GM18867 (cell line): ENCODE results near the gene MBOAT1.
A peak's percentile ranks its signal among the peaks of the same experiment; 100 is the strongest.

Source experiments
- ATAC-seq: cut with Tn5 transposase; IDR thresholded peaks from one replicate; pipeline ENCODE4 v1.9.1; 2021; ENCODE audit warnings: mild to moderate bottlenecking, moderate library complexity; ENCODE audit not compliant: unreplicated experiment

Gene MBOAT1

DNA sequence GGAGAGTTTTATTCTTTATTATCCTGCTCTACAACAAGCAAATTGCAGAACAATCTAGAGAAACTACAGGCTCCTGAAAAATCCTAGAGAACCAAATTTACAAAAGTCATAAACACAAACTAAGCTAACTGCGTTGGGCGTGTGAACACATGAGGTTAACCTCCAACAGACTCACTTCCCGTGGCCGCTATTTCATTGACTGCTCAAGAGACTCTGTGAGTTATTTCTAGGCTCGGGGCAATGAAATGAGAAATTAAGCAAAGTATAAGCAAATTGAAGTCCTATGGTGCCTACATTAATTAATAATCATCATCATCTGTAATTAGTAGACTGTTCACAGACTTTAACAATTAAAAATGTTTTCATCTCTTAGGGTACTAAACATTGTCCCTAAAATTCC, 100.0 kb downstream of the MBOAT1 start:
- no peak for ATAC-seq

DNA sequence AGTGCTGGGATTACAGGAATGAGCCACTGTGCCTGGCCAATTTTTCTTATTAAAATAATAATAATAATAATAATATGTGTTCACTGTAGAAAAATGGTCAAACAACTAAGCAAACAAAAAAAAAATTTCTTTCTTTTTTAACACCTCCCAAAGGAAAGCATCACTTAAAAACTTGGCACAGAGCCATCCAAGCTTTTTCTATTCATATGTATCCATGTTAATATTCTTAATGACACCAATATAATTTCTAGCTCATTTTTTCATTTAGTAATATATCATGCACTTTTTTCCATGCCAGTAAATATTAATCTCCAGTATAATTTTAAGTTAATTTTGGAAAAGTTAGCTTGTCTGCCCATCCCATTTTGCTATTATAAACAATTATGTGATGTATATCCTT, 101.8 kb downstream of the MBOAT1 start:
- ATAC-seq = no peak

DNA sequence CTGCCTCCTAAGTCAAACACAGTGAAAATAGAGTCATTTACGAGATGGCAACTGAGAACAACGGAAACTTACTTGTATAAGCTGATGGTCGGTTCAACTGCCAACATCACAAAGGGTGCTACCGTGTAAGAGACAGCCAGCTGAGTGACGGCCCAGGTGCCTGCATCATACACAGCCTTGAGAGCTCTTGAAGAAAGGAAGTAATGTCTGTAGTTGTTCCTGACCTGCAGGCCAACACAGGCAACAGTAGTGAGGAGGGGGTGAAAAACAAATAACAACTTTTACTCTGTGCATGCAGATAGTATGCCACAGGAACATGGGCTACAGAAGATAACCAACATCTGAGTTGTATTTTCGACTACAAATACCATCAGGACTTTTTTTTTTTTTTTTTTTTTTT, 102.7 kb downstream of the MBOAT1 start:
- ATAC-seq = no peak

DNA sequence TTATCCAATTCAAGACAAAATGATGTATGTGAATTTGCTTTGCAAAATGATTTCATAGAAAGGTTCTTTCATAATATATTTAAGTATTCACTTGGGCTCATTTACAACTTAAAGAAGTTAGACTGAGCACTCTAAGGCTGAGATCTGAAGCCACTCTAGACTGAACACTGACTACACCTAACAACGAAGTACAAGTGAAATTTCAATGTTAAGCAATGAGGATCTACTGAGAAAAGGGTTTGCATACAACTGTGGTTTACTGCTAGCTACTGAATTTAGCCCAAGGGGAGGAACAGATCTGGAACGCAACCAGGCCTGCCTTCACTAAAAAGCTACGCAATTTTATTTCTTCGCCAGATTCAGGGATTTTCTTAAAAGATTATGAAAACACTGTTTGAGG, 106.4 kb downstream of the MBOAT1 start:
- ATAC-seq = no peak

DNA sequence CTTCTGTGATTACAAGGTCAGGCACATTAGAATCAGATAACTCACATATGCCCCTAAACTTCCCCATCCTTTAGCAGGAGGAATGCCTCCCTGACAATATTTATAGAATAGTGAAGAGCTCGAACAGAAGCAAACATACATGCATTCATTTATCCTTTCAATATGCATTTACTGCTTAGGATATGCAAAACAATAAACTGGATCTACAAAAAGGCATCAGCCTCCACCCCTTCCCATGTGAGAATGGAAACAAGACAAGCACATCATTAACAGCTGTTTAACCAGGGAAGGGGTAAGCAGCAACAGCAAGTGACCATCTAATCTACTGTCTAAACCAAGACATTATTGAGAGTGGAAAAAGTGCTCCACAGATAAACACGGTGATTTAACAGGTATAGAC, 107.6 kb downstream of the MBOAT1 start:
- ATAC-seq = no peak

DNA sequence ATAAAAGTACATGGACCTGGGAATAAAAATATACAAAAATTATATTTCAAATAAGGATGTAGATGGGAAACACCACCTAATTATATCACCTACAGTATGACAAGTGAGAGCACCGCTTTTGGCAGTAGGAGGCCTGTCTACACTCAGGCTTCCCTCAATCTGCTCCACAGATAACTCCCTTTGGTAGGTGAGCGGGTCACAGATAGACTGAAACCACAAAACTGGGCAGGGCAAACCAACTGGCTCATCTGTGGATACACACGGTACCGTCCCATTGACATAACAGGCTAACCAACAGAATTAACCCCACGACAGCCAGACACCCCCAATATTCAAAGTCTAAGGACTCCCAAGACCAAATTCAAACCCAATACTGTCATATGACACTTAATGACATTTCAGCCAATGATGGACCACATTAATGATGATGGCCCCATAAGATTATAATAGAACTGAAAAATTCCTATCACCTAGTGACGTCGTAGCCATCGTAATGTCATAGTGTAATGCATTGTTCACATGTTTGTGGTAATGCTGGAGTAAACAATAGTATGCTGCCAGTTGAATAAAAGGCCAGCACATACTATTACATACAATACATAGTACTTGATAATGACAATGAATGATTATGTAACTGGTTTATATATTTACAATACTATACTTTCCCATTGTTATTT, 109.7 kb downstream of the MBOAT1 start:
- no peak for ATAC-seq

DNA sequence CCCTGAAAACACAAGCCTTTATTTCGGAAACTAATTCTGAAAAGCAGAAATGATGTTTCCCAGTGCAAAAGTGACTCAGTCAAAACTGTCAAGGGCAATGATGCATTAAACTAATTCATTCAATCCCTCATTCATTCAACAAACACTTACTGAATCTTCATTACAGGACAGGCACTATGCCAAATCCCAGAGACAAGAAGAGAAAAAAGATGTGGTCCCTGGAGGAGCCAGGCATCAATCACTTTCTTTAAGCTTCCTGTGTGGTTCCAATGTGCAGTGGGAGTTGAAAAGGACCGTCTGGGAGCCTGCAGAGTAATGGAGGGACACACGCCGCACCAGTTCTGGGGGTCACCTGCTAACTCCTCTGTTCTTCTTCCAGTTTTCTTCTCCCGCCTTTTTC, 113.1 kb downstream of the MBOAT1 start:
- ATAC-seq = no peak

DNA sequence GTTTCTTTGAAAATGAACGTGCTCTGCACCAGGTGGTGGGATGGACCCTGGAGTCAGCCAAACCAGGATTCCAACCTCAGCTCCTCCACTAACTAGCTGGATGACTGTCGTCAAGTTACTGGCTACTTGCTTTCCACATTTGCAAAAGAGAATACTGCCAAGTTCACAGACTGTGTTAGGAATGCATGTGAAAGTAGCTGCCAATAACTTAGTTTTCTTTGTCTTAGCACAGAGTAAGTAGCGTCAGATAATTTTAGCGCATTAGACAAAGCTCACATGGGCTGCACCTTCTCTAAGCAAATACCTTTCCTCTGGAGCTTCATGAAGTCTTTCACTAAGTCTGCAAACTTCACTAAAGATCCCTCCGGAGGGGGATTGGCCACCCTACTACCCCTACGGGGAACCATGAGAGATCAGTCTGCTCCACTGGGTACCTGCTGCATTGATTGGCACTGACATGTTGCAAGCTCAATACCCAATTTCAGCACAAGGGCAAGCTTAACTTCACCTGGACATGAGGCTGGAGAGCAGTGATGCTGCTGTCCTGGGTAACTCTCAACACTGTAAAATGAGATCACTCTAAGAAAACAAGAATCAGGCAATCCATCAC, 113.9 kb downstream of the MBOAT1 start:
- no peak for ATAC-seq

DNA sequence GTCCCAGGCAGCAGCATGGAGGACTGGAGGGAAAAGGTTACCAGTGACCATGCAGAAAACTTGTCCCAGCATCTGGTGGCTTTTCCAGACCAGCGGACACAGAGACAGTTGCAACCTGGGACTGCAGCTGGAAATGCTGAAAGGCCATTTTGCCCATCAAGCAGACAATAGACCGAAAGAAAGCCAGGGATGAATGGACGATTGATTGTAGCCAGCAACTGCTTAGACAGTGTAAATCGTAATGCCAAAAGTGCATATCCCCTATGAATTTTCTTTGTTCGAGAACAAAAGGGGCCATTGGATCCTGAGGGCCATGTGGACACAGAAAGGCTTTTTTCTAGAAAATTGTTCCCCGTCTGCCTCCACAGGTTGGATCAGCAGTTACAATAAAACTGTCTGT, 115.7 kb downstream of the MBOAT1 start:
- ATAC-seq = no peak

DNA sequence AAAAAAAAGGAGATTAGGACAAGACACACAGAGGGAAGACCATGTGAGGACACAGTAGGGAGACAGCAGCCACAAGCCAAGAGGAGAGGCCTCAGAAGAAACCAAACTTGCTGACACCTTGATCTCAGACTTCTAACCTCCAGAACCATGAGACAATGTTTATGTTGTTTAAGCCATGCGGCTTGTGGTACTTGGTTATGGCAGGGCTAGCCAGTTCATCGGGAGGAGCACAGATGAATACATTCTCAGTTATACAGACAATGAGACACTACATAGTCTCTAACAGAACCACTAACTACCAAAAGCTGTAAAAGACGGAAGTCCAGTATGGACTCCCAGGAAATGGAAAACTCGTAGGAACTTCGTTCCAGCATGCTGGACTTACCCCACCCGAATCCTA, 116.8 kb downstream of the MBOAT1 start:
- ATAC-seq = no peak

DNA sequence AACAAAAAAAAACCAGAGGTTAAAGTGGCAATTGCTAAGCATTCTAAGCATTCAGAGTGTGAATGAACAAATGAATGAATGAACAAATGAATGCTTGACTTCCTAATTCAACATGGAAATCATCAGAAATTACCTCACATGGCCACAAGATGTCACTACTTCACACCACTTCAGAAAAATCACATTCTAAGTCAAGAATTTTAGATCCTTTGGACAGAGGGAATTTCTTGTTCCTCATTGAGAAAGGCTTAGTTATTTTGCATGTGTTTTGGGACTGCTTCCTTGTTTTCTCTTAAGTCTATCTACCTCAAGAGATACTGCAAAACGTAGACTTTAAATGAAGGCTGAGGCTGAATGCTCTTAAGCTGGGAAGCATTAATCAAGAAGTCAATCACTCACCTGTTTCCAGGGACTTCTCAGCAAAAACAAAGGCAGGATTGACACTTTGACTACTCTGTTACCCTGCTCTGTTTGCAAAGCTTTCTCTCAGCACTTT, 120.2 kb downstream of the MBOAT1 start:
- peak; percentile 69 for ATAC-seq

DNA sequence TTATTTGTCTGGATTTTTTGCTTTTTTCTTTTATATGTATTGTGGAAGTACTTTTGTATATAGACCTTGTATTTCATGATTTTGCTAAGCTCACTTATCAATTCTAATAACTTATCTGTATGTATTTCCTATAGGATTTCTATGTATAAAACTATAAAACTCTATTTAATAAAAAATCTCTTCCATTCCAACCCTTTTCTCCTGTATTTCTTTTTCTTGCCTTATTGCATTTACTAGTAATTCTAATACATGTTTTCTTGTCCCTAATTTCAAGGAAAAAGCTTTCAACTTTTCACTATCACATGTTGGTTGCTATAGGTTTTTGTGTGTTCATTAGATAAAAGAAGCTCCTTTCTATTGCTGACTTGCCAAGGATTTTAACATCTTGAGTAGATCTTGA, 125.3 kb downstream of the MBOAT1 start:
- no peak for ATAC-seq

DNA sequence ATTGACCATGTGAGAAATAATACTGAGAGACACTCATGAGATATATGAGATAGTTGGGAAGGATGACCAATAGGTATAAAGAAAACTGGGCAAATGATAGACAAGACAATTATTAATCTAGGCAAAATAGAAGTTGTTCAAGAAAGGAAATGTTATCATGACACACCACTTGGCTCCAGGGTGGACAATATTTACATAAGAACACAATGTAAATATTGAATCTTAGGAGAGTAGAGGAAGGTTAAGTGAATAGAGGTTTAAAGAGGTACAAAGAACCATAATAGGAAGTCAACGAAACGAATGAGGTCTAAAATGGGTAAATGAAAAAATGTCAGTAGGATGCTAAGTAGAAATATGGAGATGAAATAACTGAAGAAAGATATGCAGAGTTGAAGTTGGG, 126.5 kb downstream of the MBOAT1 start:
- no peak for ATAC-seq

DNA sequence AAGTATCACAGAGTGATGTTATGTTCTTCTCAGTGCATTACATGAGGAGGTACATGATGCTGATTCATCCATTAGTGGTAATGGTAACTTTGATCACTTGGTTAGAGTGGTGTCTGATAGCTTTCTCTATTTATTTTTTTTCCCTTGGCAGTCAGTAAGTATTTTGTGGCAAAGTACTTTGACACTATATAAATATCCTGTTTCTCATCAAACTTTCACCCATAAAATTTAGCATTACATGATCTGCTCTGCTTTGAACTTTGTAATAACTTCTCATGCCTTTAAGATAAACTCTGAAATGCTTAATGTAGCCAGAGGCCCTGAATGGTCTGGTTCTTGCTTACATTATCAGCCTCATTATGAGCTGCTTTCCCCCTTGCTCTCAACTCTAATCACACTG, 127.9 kb downstream of the MBOAT1 start:
- ATAC-seq = no peak

DNA sequence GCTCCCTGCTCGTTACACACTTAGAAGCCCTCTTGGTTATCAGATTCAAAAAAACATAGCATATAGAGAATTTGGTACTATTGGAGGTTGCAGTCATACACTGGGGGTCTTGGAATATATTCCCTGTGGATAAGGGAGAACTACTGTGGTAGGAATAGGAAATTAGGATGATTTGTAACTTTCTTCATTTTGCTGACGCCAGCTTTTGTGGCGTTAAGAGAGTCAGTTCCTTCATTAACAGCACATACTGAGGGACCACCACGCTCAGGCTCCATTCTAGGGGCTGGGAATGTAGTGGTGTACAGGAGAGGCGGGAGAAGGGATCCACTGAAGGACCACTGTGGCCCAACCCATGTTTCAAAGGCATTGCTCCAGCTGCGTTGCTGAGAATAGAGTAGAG, 140.3 kb downstream of the MBOAT1 start:
- ATAC-seq = no peak

DNA sequence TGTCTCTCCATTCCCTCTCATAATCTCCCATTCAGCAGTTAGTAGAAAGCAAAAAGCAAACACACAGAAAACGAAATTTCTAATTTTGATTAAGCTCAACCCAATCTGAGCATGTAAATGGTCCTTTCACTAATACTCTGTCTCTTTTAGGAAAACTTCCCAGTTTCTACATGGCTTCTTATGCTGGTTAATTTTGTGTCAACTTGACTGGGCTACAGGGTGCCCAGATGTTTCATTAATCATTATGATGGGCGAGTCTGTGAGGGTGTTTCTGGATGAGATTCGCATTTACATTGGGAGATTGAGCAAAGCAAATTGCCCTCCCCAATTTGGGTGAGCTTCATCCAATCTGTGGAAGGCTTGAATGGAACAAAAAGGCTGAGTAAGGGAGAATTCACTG, 142.2 kb downstream of the MBOAT1 start:
- ATAC-seq = no peak

DNA sequence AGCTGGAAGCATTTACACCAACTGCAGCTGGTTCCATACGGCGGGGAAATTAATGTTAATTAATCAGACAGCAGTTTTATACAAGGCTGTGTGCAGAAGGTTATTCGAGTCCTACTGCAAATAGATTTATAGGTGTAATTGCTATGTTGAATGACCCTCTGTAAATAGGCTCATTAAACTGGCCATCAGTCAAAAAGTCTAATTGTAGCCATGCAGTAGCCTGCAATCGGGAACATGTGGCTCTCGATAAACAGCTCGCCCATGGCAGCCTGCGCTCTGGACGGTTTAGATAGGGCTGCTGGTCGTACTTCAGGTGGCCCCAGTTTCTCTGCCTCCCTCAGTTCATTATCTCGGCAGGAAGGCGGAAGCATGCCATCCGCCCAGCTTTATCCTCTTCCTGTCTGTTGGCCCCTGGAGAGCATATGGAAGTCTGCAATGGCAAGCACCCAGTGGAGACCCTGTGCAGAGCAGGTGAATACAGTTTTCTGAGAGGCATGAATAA, 143.2 kb downstream of the MBOAT1 start:
- ATAC-seq = no peak

DNA sequence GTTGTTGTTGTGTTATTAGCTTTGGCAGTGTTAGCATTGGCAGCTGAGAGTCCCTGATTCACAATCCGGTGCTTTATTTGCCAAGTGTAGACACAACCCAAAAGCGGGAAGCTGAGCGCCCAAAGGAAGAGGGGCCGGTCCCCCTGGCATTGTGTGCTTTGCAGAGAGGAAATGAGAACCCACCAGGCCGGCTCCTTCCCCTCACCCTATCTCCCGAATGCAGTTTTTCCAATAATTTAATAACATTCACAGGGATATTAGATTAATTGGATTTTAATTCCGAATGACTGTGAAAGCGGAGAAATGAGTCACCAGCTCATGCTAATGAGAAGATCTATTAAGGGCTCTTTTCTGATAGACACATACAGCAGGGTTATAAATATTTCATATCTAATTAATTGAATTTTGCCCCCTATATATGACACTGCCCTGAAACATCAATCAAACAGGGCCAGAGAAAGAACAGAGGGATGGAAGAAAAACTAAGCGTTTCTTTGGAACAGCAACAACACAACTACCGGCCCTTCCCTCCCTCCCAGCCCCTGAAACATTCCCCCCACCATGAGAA, 143.8 kb downstream of the MBOAT1 start:
- no peak for ATAC-seq

DNA sequence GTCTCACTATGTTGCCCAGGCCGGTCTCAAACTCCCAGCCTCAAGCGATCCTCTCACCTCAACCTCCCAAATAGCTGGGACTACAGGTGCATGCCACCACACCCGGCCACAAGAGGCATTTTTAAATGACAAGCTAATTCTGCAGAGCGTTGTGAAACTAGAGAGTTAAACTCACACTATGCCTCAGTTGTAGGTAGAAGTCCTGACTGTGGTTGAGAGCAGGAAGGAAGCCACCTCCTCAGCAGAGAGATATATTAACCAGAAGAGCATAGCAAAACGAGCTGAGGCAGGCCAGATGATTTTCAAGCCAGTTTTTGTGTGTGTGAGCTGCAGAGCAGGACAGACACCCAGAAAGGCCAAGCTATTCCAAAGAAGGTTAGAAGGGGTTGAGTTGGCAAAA, 150.3 kb downstream of the MBOAT1 start:
- ATAC-seq = peak; percentile 79

DNA sequence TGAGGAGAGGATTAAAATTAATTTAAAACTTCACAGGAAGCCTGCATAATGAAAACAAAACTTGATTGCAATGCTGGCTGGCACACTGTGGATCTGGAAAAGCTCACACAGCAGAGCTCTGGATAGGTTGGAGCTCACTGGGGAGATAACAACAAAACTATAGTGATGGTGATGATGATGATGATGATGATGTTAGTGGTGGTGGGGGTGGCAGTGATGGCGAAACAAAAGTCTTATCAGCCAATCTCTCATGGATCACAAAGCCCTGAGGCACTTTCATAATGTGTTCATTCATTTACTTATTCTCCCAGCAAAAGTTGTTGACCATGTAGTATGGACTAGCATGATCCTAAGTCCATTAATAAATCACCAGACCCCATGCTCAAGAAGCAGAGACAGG, 152.0 kb downstream of the MBOAT1 start:
- ATAC-seq = no peak

DNA sequence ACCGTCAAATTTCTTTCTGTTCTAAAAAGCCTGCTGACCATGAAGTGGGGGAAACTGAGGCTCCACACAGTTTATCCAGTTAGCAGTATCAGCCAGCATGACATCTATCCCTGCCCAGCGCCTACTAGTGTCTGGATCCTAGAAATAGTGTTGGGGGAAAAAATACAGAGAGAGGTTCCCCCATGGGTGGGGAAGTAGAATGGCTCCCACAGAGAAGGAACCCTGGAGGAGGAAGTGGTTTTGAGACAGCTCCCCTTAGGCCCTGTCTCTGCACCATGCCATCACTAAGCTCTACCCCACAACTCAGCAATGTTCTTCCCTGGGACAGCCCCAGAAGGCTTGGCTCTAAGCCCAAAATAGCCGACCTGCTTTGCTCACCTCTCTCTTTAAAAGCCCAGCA, 153.4 kb downstream of the MBOAT1 start:
- no peak for ATAC-seq

DNA sequence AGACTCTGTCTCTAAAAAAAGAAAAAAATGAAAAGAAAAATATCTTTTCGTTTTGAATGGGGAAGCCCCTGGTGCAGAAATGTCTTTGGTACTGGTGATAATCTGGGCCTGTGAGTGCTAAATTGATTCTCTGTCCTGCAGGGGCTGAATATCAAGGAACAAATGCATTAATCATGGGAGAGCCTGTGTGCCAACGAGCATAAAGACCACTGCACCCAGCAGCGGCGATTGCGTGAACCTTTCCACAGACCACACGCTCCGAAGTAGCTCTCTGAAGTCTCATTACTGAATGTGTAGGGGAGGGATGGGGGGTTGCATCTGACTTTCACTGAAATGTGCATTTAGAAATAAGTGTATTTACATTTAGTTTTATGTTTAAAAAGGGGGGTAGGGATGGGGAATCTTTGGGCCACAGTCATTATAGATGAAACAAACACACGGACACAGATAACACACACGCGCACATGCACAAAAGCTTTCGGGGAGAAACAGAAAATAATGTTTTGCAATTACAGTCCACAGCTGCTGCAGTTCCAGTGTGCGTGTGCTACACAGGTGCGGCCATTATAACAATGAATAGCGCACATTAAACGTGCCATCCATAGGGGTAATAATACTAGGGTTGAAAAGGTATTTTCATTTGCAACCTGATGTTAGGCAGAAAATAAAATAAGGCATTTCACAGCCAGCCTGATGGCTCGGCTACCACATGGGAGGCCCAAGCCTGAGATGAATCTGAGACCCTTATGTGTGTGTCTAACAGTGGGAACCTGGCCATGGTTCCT, 154.0 kb downstream of the MBOAT1 start:
- no peak for ATAC-seq
